Trophoblast cell (in vitro differentiated cells and primary cell): ENCODE data around the gene DDOST.

Experiments
- DNase-seq, 2 donors: peaks; one replicate each; pipeline ENCODE4 v3.0.0-alpha.2; 2016
- H2AFZ ChIP-seq: 2 replicates; pipeline ENCODE4 v1.6.1; 2013; ENCODE audit warnings: low read length, moderate library complexity, mild to moderate bottlenecking; ENCODE audit not compliant: insufficient read depth, poor library complexity
- H2AK5ac ChIP-seq: 2 replicates; pipeline ENCODE4 v1.6.1; 2013; ENCODE audit warnings: mild to moderate bottlenecking, low read length
- H2BK120ac ChIP-seq: 2 replicates; pipeline ENCODE4 v1.6.1; 2013; ENCODE audit warnings: low read length, mild to moderate bottlenecking, moderate library complexity; ENCODE audit not compliant: insufficient read depth, poor library complexity
- H2BK12ac ChIP-seq: 2 replicates; pipeline ENCODE4 v1.6.1; 2013; ENCODE audit warnings: mild to moderate bottlenecking, low read length, moderate library complexity
- H2BK5ac ChIP-seq: 2 replicates; pipeline ENCODE4 v1.6.1; 2013; ENCODE audit warnings: low read length, low read depth, moderate library complexity, mild to moderate bottlenecking; ENCODE audit not compliant: poor library complexity
- H3K14ac ChIP-seq: 2 replicates; pipeline ENCODE4 v1.6.1; 2013; ENCODE audit warnings: mild to moderate bottlenecking, low read length
- H3K18ac ChIP-seq: 2 replicates; pipeline ENCODE4 v1.6.1; 2013; ENCODE audit warnings: mild to moderate bottlenecking, low read length
- H3K23ac ChIP-seq: 2 replicates; pipeline ENCODE4 v1.6.1; 2013; ENCODE audit warnings: low read length
- H3K27ac ChIP-seq: 2 replicates; pipeline ENCODE4 v1.5.1; 2013; ENCODE audit warnings: low read depth, mild to moderate bottlenecking, inconsistent platforms, low read length, moderate library complexity
- H3K27me3 ChIP-seq: 2 replicates; pipeline ENCODE4 v1.6.1; 2013; ENCODE audit warnings: inconsistent platforms, mild to moderate bottlenecking, low read length, moderate library complexity; ENCODE audit not compliant: insufficient read depth
- H3K36me3 ChIP-seq, 2 experiments: 1 replicate in 1 of 2; 2 replicates in 1 of 2; pipeline ENCODE4 v1.6.1; 2013; ENCODE audit warnings: low read length in 2 of 2, mild to moderate bottlenecking in 2 of 2, moderate library complexity in 1 of 2; ENCODE audit not compliant: insufficient read depth in 2 of 2, control insufficient read depth in 1 of 2
- H3K4ac ChIP-seq: 2 replicates; pipeline ENCODE4 v1.6.1; 2013; ENCODE audit warnings: low read depth, mild to moderate bottlenecking, low read length, moderate library complexity
- H3K4me1 ChIP-seq, 2 experiments: 1 replicate in 1 of 2; 2 replicates in 1 of 2; pipeline ENCODE4 v1.6.1; 2013; ENCODE audit warnings: low read length in 2 of 2, mild to moderate bottlenecking in 2 of 2, moderate library complexity in 1 of 2; ENCODE audit not compliant: insufficient read depth in 2 of 2, control insufficient read depth in 1 of 2
- H3K4me2 ChIP-seq: 2 replicates; pipeline ENCODE4 v1.6.1; 2013; ENCODE audit warnings: inconsistent platforms, mild to moderate bottlenecking, low read length, moderate library complexity
- H3K4me3 ChIP-seq: 2 replicates; pipeline ENCODE4 v1.5.1; 2013; ENCODE audit warnings: mild to moderate bottlenecking, low read depth, low read length, inconsistent platforms
- H3K79me1 ChIP-seq: one replicate; pipeline ENCODE4 v1.6.1; 2013; ENCODE audit warnings: low read length
- H3K79me2 ChIP-seq: 2 replicates; pipeline ENCODE4 v1.6.1; 2013; ENCODE audit warnings: low read length, mild to moderate bottlenecking; ENCODE audit not compliant: control insufficient read depth, insufficient read depth, poor library complexity
- H3K9ac ChIP-seq: 2 replicates; pipeline ENCODE4 v1.6.1; 2013; ENCODE audit warnings: mild to moderate bottlenecking, low read length
- H3K9me3 ChIP-seq: 2 replicates; pipeline ENCODE4 v1.6.1; 2013; ENCODE audit warnings: low read depth, mild to moderate bottlenecking, control low read depth, inconsistent platforms, low read length; ENCODE audit not compliant: insufficient read depth
- H4K12ac ChIP-seq: 2 replicates; pipeline ENCODE4 v1.6.1; 2013; ENCODE audit warnings: low read depth, mild to moderate bottlenecking, low read length, moderate library complexity
- H4K8ac ChIP-seq: 2 replicates; pipeline ENCODE4 v1.6.1; 2013; ENCODE audit warnings: low read depth, mild to moderate bottlenecking, low read length, moderate library complexity
- H4K91ac ChIP-seq: one replicate; pipeline ENCODE4 v1.6.1; 2013; ENCODE audit warnings: low read depth, mild to moderate bottlenecking, low read length, moderate library complexity
- WGBS: extraction: QIAGEN DNeasy Blood & Tissue Kit; methylation state at CpG from one replicate; pipeline ENCODE4 v1.1.7; 2013; ENCODE audit warnings: missing lambda C conversion rate; ENCODE audit not compliant: insufficient read length, insufficient coverage; ENCODE audit errors: extremely low coverage; 5-methylcytosine and 5-hydroxymethylcytosine counted together

Gene DDOST

GRCh38 chr1:20684651-20685050 is 23.5 kb upstream of the DDOST start:
- H2BK120ac ChIP-seq: no peak overlapping the region
- no peaks in the 10 kb centered on the region for H3K4me1 ChIP-seq
- no peak overlapping the region for H4K12ac ChIP-seq
- H3K4me3 ChIP-seq: no peak overlapping the region
- H4K8ac ChIP-seq: no peak overlapping the region
- no peak overlapping the region for H2BK12ac ChIP-seq
- H3K4me2 ChIP-seq: no peak overlapping the region
- no peak overlapping the region for H3K4ac ChIP-seq
- no peaks in the 10 kb centered on the region for H3K79me2 ChIP-seq
- H3K18ac ChIP-seq: no peak overlapping the region
- no peak overlapping the region for H3K27ac ChIP-seq
- no peak for DNase-seq
- H3K14ac ChIP-seq: no peak overlapping the region
- H3K36me3 ChIP-seq: no peaks in the 10 kb centered on the region
- no peak overlapping the region for H4K91ac ChIP-seq
- no peak overlapping the region for H2AFZ ChIP-seq
- H2BK5ac ChIP-seq: no peak overlapping the region
- no peak overlapping the region for H3K23ac ChIP-seq
- H3K27me3 ChIP-seq: no peaks in the 10 kb centered on the region
- no peaks in the 10 kb centered on the region for H3K9me3 ChIP-seq
- H3K79me1 ChIP-seq: no peaks in the 10 kb centered on the region
- H3K9ac ChIP-seq: no peak overlapping the region
- WGBS: no CpG with 5 or more reads among the region's 14 CpGs
- no peak overlapping the region for H2AK5ac ChIP-seq

- Histone ChIP-seq H2AK5ac (no peak overlapping the region), H3K79me1 (no peaks in the 10 kb centered on the region), H3K27ac (no peak overlapping the region), H2AFZ (no peak overlapping the region), H3K18ac (no peak overlapping the region), H3K36me3 (no peaks in the 10 kb centered on the region), H3K4me2 (no peak overlapping the region), H4K8ac (no peak overlapping the region), H3K23ac (no peak overlapping the region), H3K9ac (no peak overlapping the region), H3K14ac (no peak overlapping the region), H2BK120ac (no peak overlapping the region), H4K12ac (no peak overlapping the region), H3K4me3 (peak overlapping the region; percentile 34), H2BK12ac (no peak overlapping the region), H3K27me3 (no peaks in the 10 kb centered on the region), H2BK5ac (no peak overlapping the region), H3K9me3 (no peaks in the 10 kb centered on the region), H3K4me1 (no peaks in the 10 kb centered on the region), H3K79me2 (no peaks in the 10 kb centered on the region), H3K4ac (no peak overlapping the region), H4K91ac (no peak overlapping the region)
- DNase-seq: no peak
- no CpG with 5 or more reads among the region's 13 CpGs for WGBS
These were observed 23.0 kb upstream of the DDOST start for GRCh38 chr1:20684050-20684620.

DNA sequence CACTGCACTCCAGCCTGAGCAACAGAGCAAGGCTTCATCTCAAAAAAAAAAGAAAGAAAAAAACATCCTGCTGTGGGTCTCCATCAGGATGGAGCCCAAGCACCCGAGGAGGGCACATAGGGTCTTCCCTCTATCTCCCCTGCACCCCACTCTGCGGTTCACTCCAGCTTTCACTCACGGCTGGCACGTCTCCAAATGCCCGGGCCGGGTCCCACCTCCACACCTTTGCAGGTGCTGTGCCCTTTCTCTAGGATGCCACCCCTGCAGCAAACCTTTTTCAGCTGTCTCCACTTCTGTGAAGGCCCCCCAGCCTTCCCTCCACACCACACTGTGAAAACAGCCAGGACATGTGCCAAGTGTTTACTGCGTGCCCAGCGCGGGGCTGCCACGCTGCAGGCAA is 22.4 kb upstream of the DDOST start:
- WGBS: no CpG with 5 or more reads among the region's 10 CpGs
- no peak overlapping the region for H2BK120ac ChIP-seq

GRCh38 chr1:20682571-20683236 is 21.5 kb upstream of the DDOST start:
- Histone ChIP-seq H3K18ac (no peak overlapping the region), H3K9ac (no peak overlapping the region), H3K4ac (no peak overlapping the region), H2BK120ac (no peak overlapping the region), H2AFZ (no peak overlapping the region), H3K4me1 (no peaks in the 10 kb centered on the region), H2BK12ac (no peak overlapping the region), H2BK5ac (no peak overlapping the region), H3K23ac (no peak overlapping the region), H4K8ac (no peak overlapping the region), H3K79me1 (no peaks in the 10 kb centered on the region), H3K4me2 (no peak overlapping the region), H2AK5ac (no peak overlapping the region), H4K91ac (no peak overlapping the region), H3K14ac (no peak overlapping the region), H3K4me3 (no peak overlapping the region), H4K12ac (no peak overlapping the region), H3K27ac (no peak overlapping the region), H3K36me3 (no peaks in the 10 kb centered on the region), H3K9me3 (no peaks in the 10 kb centered on the region), H3K79me2 (no peaks in the 10 kb centered on the region), H3K27me3 (no peaks in the 10 kb centered on the region)
- no CpG with 5 or more reads among the region's 24 CpGs for WGBS
- DNase-seq: no peak

More for the DNA sequence above, 22.4 kb upstream of the DDOST start:
- Histone ChIP-seq H3K4ac (no peak overlapping the region), H4K8ac (no peak overlapping the region), H2BK5ac (no peak overlapping the region), H3K4me3 (peak overlapping the region; percentile 34), H3K4me1 (no peaks in the 10 kb centered on the region), H3K27me3 (no peaks in the 10 kb centered on the region), H3K9ac (no peak overlapping the region), H3K36me3 (no peaks in the 10 kb centered on the region), H3K9me3 (no peaks in the 10 kb centered on the region), H3K79me1 (no peaks in the 10 kb centered on the region), H3K27ac (no peak overlapping the region), H4K91ac (no peak overlapping the region), H4K12ac (no peak overlapping the region), H3K23ac (no peak overlapping the region), H3K79me2 (no peaks in the 10 kb centered on the region), H2AK5ac (no peak overlapping the region), H3K18ac (no peak overlapping the region), H2BK12ac (no peak overlapping the region), H3K14ac (no peak overlapping the region), H3K4me2 (no peak overlapping the region), H2AFZ (no peak overlapping the region)
- no peak for DNase-seq
